HG03097 (cell line): Measurements from ENCODE around the gene FXYD6.

ENCODE experiments used
- ATAC-seq: cut with Tn5 transposase; IDR thresholded peaks from one replicate; pipeline ENCODE4 v1.9.1; 2021; ENCODE audit not compliant: unreplicated experiment, low FRiP score

FXYD6 gene

DNA sequence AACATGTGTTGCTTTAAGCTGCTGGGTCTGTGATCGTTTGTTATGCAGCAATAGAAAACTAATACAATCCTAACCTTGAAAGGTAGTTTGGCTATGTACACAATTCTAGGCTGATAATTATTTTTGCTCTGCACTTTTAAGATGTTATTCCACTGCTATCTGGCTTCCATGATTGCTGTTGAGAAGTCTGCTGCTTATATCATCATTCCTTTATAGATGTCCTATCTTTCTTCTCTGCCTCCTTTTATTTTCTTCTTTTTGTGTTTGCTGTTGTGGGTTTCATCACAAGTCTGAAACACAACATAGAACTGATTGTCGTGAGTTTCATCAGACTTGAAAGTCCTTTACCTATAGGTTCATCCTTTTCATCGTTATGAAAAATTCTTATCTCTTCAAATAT lies 24.1 kb downstream of the FXYD6 start:
- ATAC-seq = no peak

DNA sequence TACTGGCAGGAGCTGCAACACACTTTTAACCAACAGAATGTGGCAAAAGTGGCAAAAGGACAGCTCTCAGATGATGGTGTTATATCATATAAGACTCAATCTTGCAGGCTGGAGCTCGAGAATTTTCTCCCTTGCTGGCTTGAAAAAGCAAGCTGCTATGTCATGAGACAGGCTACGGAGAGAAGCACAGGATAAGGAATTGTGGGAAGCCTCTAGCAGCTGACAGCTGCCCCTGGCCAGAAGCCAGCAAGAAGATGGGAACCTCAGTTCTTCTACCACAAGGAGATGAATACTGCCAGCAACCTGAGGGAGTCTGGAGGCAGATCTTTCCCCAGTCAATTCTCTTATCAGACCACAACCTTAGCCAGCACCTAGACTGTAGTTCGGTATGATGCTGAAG lies 24.6 kb downstream of the FXYD6 start:
- ATAC-seq = no peak

DNA sequence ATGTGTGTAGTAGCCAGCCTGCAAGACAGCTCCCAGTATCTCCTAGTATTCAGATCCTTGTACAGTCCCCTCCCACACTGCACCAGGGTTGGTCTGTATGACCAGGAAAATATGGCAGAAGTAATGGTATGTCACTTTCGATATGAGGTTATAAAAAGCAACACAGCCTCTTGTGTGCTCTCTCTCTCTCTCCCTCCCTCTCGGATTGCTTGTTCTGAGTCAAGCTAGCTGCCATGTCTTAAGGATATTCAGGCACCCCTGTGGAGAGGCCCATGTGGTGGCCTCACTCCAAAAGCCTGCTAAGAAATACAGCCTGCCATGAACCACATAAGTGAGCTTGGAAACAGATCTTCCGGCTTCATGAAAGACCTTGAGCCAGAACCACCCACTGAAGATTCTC lies 25.4 kb downstream of the FXYD6 start:
- ATAC-seq = no peak

DNA sequence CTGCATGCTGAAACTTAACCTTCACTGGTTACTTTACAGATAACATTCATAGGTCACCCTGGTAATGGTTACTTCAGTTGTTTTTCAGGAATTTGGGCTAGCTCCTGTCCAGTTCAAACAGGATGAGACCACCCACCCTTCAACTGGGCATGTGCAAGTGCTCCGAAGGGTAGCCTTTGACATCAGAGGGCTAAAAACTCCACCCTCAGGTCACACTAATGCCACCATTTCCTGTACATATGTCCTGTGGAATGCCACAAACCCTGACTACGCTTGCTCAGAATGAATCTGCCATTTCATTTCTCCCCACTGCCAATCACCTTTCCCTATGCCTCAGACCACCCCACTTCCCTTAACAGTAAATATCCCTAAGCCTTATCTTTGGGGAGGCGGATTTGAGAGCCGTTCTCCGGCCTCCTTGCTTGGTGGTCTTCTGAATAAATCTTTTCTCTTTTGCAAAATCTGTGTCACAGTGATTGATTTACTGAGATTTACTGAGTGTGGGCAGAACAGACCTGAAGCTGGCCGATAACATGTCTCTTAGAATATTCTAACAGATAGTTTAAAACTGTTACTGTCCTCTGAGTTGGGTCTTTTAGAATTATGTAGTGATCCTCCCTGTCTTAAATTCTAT lies 26.6 kb downstream of the FXYD6 start:
- ATAC-seq = no peak

DNA sequence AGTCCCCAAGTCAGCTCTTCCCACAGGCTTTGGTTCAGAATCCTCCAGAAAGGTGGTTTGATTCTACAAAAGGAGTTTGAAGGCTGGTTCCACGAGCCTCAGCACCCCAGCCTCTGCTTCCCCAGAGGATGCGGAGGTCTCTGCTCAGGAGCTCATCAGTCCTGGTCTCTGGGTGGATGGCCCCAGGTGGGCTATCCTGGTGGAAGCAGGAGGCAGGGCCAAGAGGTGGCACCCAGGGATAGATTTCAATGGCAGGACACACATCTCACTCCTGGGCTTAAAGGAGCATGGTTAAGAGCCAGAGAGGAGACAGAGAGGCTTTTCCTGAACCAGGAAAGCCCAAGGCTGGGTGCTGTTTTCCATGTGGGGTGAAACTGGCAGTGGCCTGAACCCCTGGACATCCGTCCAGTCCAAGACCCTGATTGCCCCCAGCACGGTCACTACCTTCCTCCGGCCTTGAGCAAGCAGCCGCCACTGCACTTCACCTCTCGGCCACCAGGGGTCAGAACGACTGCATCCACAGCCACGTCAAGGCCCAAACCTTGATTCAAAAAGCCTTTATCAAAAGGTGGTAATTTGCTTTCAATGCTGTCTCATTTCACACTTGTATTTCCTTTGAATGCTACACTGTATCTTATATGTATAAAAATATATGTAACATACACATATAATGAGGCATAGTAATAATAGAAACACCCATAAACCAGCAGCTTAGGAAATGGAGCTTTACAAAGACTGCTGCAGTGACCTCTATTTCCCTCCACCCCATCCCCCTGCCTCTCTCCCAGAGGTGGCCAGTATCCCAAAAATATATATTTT lies 32.6 kb downstream of the FXYD6 start:
- ATAC-seq = no peak

DNA sequence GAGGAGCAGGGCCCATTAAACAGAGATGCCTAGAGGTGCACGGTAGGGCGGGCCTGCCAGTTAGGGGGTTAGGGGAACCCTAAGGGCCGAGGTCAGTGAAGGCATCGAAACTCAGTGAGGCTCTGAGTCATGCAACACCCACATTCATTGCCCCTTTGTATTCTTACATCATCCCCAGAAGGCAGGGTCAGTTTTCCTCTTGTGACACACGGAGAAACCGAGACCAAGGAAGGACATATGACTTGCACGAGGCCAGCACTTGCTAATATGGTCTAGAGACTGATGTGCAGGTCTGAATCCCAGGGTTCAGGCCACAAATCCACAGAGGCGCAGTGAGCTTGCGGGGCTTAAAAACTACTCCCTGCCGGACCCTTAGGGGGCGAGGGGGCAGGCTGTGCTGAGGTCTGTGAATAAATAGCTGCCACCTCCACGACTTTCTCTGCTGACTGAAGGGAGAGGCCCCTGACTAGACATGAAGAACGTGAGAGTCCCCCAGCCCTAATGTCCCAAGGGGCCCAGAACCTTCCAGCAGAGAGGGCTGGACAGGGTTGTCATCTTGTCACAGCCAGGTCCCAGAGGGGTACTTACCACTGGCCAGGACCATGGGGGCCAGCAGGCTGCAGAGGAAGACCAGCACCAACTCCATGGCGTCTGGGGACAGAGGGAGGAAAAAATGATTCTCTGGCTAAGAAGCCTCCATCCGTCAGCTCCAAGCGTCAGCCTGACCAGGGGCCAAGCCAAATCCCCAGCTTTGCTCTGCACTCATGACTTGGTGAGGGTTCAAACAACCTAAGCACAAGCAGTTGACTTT lies 34.1 kb downstream of the FXYD6 start:
- ATAC-seq = no peak

DNA sequence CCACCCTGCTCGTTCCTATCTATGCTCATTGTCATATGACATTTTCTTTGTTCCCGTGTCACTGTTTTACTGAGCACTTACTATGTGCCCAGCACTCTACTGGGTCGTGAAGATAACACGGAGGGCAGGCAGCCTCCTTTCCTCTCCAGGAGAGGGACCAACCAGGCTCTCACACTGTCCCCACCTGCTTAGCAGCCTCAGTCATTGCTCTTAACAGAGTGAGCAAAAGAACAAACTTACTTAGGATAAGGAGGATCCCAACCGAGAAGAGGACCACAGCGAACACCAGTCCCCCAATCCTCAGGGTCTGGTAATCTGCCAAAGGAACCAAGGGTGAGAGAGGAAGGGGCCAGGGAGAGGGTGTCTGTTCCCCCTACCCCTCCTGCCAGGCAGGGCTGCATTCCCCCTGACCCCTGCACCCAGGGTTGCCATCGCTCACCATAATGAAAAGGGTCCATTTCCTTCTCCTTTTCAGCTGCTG lies 34.9 kb downstream of the FXYD6 start:
- ATAC-seq = no peak

DNA sequence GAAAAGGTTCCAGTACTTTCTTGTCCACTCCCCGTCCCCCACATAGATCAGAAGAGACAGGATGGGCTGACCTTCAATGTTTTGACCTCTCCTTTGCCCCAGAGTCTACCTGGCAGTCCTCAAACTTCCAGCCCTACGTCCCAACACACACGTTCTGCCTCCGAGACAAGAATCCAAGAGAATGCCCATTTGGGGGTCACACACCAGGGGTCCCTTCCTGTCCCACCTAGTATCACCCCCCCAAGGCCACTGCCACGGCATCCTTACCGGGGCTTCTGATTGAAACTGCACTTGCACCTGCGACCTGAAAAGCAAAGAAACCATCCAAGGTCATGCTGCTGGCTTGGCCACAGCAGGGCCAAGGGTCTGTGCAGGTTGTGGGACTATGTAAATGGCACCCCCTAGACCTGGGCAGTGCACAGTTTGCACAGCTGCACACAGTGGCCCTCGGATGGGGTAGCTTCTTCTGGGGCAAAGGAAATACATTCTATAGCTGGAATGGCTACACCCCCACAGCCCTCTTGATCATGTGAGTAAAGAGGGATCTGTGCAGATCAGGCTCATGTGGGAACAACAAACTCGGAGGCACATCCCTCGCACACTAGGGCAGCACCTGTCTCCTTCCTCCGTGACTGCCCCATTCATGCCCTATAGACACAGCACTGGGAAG lies 35.4 kb downstream of the FXYD6 start:
- ATAC-seq = no peak

DNA sequence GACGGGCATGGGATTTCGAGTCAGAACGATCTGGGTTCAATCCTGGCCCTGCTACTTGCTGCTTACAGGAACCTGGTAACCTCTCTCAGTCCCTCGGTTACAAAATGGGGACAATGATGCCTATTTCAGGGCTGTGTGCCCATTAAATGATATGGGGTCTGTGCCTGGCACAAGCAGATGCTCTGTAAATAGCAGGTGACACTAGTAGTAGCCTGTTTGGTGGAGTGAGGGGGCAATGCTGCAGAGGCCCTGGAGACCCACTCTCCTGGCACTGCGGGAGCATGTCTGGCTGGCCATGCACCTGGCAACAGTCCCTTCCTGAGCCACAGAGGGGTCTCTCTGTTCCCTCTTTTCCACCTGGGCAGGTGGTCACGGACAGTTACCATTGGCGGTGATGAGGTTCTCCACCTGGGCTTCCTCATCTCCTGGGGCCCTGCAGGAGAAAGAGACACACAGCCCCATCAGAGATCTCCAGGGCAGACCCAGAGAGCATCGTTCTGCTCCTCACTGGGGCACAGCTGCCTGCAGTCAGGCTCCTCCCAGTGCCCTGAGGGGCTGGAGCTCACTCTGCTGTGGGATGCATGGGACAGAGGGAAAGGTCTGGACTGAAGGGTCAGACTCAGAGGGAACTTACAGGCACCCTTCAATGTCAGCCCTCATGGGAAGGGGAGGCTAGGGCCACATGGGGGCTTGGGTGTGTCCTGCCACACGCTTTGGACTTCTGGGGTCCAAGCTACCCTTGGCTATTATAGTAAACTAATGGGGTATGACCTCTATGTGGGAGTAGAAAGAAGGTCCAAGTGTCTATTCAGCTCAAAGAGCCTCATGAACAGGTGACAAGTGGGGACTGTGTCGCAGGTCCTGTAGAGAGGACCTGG lies 36.3 kb downstream of the FXYD6 start:
- ATAC-seq = no peak

DNA sequence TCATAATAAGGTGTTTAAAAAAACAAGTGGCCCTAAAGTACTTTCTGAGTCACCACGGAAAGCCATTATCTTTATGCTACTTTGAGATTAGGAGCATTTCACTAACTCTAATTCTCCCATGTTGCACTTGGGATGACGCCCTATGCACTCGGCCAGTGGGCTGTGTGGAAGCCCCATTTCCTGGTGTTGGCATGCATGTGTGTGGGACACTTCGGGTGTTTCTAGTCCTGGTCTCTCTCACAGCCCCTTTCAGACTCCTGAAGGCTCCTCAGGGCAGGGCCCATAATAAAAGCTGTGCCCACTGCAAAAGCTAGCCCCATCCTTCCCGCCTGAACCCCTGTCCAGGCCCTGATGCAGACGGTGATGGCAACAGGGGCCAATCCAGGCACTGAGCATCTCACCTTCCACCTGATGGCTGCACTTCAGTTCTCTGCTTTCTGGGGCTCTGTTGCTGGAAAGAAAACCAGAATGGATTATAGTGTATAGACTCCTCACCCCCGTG lies 37.0 kb downstream of the FXYD6 start:
- ATAC-seq = no peak

DNA sequence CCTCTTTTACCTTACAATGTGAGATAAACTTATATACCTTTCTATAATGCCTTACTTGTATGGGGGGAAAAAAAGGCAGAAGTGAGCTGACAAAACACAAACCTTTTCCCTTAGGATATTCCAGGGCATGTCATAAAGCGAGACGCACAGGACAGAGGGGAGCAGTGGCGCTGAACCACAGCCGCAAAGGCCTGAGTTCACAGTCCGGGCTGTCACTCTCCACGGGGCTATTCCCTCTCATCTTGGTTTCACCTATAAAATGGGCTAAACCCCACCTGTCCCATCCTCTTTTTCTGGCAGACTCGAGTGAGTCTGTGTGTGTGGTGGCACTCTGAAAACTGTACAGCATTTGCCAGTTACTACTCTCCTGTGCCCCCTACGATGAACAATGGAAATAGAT lies 37.6 kb downstream of the FXYD6 start:
- no peak for ATAC-seq

DNA sequence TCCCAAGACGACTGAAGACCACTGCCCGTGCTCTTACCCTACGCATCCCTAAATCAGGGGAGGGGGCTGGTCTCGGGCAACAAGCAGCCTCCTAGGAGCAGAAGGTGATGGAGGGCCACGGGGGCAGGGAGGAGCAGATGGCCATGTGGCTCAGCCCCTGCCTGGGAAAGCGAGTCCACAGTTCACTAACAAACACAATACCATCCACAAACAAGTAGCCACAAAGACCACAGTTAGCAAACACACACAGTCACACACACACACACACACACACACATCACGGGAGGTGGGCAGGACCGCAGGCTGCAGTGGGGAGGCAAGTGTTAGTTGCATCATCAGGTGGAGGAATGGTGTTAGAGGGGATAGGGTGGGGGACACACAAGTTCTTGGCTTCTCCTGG lies 38.7 kb downstream of the FXYD6 start:
- ATAC-seq = no peak

DNA sequence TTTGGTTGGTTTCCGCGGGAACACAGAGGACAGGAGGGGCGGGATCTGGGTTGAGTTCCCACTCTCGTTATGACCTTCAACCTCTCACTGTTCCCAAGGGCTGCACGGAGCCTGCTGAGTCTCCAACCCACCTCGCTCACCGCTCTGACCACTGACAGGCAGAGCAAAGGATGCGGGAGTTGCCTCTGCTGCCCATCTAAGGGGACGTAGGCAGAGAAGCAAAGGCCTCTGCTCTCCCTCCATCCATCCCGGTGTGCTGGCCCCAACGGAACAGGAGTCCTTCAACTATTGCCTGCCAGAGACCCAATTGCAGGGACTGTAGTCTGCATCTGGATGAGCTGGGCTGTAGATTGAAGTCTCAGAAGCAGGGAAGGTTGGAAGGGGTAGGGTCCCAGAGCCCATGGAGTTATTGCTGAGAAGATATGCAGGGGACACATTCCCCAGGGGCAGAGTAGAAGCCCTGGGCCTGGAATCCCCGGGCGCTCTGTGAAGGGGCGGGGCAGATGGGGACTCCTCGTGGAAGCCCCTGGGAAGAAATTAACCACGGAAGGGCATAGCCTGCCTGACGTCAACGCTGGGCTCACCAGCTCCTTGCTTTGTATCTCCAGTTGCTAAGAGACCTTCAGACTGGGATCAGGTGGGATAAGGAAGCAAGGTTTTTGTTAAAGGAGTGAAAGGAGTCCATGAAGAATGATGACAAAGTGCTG lies 39.2 kb downstream of the FXYD6 start:
- no peak for ATAC-seq

DNA sequence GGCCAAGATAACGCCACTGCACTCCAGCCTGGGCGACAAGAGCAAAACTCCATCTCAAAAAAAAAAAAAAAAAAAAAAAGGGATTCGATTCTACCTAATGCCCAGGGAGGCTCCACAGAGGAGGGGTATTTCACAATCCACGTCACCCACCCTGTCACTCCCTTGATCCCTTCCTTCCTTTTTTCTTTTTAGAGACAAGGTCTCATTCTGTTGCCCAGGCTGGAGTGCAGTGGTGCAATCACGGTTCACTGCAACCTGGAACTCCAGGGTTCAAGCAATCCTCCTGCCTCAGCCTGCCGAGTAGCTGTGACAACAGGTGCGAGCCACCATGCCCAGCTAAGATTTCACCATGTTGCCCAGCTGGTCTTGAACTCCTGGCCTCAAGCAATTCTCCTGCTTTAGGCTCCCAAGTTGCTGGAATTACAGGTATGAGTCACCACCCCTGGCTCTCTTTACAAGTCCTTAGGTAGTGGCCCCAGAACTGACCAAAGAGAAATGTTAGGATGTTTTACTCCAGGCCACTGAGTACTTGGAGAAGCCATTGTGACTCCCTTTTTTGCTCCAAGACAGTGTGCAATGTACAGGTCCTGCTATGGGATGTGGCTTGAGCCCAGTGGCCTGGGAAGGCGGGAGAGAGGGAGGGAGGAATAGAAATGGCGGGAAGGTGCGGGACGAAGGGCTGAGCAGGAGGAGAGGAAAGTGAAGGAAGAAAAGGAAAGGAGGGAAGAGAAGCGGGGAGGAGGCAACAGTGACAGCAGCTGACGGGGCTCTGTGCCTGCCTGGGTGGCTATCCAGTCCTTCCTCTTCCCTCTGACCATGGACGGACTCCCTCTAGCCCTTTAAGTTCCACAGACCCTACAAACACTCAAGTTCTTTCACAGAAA lies 40.1 kb downstream of the FXYD6 start:
- no peak for ATAC-seq

DNA sequence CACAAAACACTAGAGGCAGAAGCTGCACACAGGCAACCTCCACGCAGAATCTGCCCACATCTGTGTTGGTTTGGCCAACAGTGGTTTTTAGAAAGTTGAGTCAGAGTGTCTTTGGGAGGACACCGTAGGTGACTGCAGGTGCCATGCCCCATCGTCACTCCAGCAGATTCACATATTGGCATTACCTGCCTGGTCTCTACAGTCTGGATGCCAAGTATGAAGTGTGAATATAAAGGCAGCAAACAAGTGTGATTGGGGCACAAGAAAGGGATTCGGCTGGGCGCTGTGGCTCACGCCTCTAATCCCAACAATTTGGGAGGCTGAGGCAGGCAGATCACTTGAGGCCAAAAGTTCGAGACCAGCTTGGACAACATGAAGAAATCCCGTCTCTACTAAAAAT lies 40.9 kb downstream of the FXYD6 start:
- no peak for ATAC-seq

DNA sequence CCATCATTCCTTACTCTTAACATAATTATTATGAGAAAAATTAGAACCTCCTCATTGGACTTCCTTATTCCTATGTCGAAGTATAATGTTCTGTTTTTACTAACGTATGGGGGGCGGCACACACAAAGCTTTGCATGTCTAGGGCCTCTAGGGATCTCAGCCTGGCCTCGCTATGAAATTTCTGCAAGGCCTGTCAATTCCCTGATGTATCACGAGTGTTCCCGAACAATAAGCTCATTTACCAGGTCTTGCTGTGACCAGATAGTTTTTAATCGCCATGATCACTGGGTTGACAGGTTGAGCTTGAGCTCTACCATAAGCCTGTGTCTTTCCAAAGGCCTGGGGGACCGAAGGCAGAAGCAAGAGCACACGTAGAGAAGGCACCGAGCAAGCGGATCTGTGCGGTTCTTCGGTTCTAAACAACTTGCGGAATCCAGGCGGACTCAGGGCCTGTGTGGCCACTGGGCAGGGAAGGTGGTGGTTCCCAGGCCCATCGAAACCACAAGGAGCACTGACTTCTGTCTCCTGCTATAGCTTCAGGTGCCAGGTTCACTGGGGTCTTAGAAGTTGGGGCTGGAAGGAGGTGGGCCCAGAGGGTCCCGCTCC lies 41.5 kb downstream of the FXYD6 start:
- no peak for ATAC-seq

DNA sequence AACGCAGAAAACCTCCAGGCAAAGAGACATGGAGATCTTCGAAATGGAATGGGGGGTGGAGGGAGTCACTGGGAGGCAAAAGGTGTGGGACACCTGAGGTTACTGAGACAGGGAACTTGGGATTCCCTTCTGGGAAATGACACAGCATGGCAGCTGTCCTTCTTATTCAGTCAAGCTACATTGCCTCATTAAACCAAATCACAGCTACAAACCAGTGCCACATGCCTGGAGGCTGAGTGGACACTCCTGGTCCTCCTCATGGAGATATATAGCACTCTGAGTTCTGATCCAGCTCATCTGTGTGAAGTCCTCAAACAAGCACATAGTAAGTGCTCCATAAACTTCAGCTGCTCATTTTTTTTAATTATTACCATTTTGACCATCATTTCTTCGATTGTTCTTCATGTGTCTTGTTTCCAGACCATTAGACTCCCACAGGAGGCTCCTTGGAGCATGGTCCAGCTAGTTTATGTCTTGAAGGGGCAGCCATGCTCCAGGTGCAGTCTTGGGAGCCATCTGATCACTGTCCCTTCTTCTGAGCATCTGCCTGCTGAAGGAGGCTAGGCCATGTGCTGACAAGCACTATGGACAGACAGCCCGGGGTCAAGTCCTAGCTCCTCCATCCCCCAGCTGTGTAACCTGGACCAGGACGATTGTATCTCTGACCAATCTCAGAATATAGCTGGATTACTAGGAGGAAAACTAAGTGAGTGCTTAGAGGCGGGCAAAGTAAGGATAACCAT lies 42.2 kb downstream of the FXYD6 start:
- ATAC-seq = no peak
